ENCODE data around the gene CSNK1D. TPM values are rescaled to one million over a fixed set of nuclear protein-coding genes. Genes with fewer than 3 reads are reported as not detected.
A peak's percentile ranks its signal among the peaks of the same experiment; 100 is the strongest.

CSNK1D gene
- total RNA-seq, 4 donors from 2014 or later: 148 to 232 (median 215) TPM

DNA sequence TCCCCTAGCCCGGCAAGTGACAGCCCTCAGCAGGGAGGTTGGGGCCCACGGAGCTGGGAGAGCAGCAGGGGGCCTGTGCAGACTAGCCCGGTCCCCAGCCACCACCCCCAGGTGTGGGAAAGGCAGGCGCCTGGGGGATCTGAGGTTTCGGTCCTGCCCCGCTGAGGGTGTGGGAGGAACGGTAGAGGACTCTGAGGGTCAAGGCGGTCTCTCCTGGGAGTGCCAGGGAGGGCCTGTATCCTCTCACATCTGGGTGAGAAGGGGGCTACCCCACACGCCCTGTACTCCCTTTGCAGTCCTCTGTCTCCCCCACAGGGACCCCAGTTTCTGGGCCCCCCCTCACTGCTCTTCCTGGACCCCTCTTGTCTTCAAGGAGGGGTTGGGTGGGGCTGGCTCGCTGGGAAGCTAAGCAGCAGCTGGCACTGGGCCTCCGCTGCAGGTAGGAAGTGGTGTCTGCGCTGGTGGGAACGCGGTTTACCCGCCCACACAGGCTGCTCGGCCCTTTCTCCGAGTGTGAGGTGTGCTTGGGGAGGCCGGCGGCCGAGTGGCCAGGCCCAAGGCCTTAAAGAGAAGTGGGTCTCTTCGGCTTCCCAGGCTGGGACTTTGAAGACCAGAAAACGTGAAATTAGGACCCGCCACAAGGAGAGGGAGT lies 28.5 kb upstream of the CSNK1D start:
- Histone ChIP-seq H3K4me3 (peak overlapping the region in 1 of 4 donors; percentile 16), H3K36me3 (no peaks in the 10 kb centered on the region), H3K4me1 (peaks cover 3 to 43% (median 35%) of the 10 kb centered on the region in 4 donors), H3K27me3 (no peaks in the 10 kb centered on the region), H3K9me3 (no peaks in the 10 kb centered on the region), H3K27ac (peak overlapping the region in 3 of 4 donors; percentile 46 to 75 (median 73))
- TF ChIP-seq POLR2A (IDR thresholded peaks at IDR 0.05) (no peak), CTCF (IDR thresholded peaks at IDR 0.05) (no peak)
- peak in 2 of 3 donors; percentile 76 to 81 for DNase-seq

DNA sequence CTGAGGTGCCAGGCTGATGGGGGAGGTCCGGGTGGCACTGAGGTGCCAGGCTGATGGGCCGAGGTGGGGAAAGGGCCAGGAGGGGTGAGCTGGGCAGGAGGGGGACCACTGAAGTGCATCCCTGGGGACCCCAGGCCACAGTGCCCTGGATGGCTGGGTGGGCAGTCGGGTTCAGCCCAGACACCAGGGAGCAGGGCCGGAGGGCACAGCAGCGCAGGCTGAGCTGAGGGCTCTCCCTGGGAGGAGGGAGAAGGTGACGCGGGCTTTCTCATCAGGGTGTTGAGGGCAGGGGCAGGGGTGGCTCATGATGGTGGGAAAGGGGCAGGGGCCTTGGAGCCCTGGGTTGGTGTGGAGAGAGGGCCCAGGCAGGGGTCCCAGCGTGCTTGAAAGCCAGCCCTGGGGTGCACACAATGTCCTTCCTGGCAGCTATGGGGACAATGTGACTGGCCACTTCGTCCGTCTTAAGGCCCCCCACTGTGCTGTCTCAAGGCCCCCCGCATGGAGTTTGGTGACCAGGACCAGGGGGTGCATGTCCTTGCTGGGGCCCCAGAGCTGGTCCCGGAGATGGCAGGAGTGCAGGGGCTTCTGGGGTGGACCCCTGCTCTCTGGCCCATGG lies 27.9 kb upstream of the CSNK1D start:
- no peaks in the 10 kb centered on the region for H3K27me3 ChIP-seq
- TF ChIP-seq POLR2A (IDR thresholded peaks at IDR 0.05): no peak
- no peak for TF ChIP-seq CTCF (IDR thresholded peaks at IDR 0.05)
- no peaks in the 10 kb centered on the region for H3K36me3 ChIP-seq
- H3K27ac ChIP-seq: peak overlapping the region in 3 of 4 donors; percentile 18 to 75 (median 73)
- peaks cover 3 to 45% (median 41%) of the 10 kb centered on the region in 4 donors for H3K4me1 ChIP-seq
- no peaks in the 10 kb centered on the region for H3K9me3 ChIP-seq
- no peak for DNase-seq
- H3K4me3 ChIP-seq: peak overlapping the region in 1 of 4 donors; percentile 16

DNA sequence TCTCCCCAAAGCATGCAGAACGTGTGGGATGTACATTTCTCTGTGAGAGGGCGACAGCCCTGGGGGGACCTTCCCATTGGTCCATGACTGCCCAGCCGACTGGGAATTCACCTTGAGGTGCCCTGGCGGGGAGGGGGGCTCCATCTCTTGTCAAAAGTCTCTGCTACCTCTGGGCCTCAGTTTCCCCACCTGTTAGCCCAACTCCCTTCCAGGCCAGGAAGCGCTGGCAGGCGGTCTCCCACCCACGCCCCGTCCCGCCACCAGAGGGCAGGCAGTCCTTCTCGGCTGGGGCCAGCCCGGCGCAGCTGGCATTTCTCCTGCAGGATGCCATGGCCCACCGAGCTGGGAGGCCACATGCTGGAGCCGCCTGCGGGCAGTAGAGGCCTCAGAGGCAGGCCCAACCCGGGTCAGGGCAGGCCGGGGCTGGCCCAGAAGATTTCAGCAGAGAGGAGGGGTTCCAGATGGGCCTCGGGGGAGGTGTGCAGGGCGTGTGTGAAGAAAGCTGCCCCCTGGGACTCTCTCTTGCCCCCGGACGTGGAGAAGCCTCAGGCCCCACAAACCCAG lies 27.3 kb upstream of the CSNK1D start:
- H3K4me3 ChIP-seq: no peak overlapping the region
- TF ChIP-seq CTCF (IDR thresholded peaks at IDR 0.05): peak; percentile 85 to 90 (median 86)
- no peak for TF ChIP-seq POLR2A (IDR thresholded peaks at IDR 0.05)
- no peaks in the 10 kb centered on the region for H3K36me3 ChIP-seq
- DNase-seq: peak; percentile 86 to 91 (median 89)
- peak overlapping the region in 1 of 4 donors; percentile 75 for H3K27ac ChIP-seq
- H3K4me1 ChIP-seq: peaks cover 3 to 51% (median 42%) of the 10 kb centered on the region in 4 donors
- no peaks in the 10 kb centered on the region for H3K9me3 ChIP-seq
- H3K27me3 ChIP-seq: no peaks in the 10 kb centered on the region

DNA sequence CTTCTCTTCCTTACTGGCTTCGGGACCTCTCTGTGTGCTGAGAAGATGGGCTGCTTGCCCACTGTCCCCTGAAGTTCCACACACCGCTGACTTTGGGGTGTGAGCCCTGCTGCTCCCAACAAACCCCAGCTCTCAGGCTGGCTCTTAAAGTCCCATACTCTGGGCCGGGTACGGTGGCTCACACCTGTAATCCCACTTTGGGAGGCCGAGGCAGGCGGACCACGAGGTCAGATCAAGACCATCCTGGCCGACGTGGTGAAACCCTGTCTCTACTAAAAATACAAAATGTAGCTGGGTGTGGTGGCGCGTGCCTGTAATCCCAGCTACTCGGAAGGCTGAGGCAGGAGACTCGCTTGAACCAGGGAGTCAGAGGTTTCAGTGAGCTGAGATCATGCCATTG lies 26.7 kb upstream of the CSNK1D start:
- H3K27ac ChIP-seq: peak overlapping the region in 1 of 4 donors; percentile 75
- DNase-seq: no peak
- peaks cover 3 to 54% (median 42%) of the 10 kb centered on the region in 4 donors for H3K4me1 ChIP-seq
- no peak overlapping the region for H3K4me3 ChIP-seq
- H3K36me3 ChIP-seq: no peaks in the 10 kb centered on the region
- H3K9me3 ChIP-seq: no peaks in the 10 kb centered on the region
- H3K27me3 ChIP-seq: no peaks in the 10 kb centered on the region
- TF ChIP-seq POLR2A (IDR thresholded peaks at IDR 0.05): no peak
- no peak for TF ChIP-seq CTCF (IDR thresholded peaks at IDR 0.05)

GRCh38 chr17:82299452-82299851 lies 26.0 kb upstream of the CSNK1D start:
- H3K27ac ChIP-seq: peak overlapping the region; percentile 98 to 100 (median 99)
- H3K4me3 ChIP-seq: no peak overlapping the region
- no peak for DNase-seq
- peaks cover 3 to 62% (median 42%) of the 10 kb centered on the region in 4 donors for H3K4me1 ChIP-seq
- H3K36me3 ChIP-seq: no peaks in the 10 kb centered on the region
- no peaks in the 10 kb centered on the region for H3K27me3 ChIP-seq
- no peaks in the 10 kb centered on the region for H3K9me3 ChIP-seq
- TF ChIP-seq POLR2A (IDR thresholded peaks at IDR 0.05): no peak
- TF ChIP-seq CTCF (IDR thresholded peaks at IDR 0.05): no peak
